Right lobe of liver (tissue), 4 donors: ENCODE measurements around the gene OTOGL.

Experiments used
- POLR2A ChIP-seq: fragments of 450-650 bp; IDR thresholded peaks from one replicate; pipeline ENCODE4 v1.6.1; 2017; ENCODE audit warnings: antibody characterized with exemption, mild to moderate bottlenecking
- TF ChIP-seq, protein P1 (sequence below), 4 donors: fragments of 200-600 bp in 3 of 4; fragments of 450-650 bp in 1 of 4; IDR thresholded peaks; one replicate each; pipeline versions ENCODE4 v1.5.1 to v1.8.0; 2016 to 2022; ENCODE audit warnings: antibody characterized with exemption in 4 of 4, mild to moderate bottlenecking in 2 of 4
- donor health status: DM: no; HTN: no; CAD: no.
- donor health status: DM: no; HTN: no; CAD: no.
- donor health status: DM: no; HTN: yes; CAD: no.

DNA sequence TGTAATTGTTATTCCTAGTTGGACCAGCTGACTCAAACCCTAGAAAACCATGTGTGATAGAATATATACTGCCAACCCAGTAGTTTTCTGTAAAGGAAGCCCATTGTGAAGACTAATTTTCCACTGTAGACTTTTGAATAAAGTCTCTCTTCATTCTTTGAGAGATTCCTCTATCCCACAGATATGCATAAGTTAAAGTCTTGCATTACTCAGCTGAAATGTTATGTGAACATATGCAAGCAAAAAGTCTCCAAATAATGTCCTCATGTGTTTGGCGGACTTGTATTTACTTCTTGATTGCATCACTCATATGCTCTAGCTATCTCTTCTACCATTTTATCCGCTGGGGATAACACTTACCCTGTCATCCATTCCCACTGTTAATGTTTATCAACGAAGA lies 35.1 kb upstream of the OTOGL start:
- TF ChIP-seq, protein P1, sequence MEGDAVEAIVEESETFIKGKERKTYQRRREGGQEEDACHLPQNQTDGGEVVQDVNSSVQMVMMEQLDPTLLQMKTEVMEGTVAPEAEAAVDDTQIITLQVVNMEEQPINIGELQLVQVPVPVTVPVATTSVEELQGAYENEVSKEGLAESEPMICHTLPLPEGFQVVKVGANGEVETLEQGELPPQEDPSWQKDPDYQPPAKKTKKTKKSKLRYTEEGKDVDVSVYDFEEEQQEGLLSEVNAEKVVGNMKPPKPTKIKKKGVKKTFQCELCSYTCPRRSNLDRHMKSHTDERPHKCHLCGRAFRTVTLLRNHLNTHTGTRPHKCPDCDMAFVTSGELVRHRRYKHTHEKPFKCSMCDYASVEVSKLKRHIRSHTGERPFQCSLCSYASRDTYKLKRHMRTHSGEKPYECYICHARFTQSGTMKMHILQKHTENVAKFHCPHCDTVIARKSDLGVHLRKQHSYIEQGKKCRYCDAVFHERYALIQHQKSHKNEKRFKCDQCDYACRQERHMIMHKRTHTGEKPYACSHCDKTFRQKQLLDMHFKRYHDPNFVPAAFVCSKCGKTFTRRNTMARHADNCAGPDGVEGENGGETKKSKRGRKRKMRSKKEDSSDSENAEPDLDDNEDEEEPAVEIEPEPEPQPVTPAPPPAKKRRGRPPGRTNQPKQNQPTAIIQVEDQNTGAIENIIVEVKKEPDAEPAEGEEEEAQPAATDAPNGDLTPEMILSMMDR (IDR thresholded peaks at IDR 0.05) = no peak
- TF ChIP-seq POLR2A = no peak
